Hematopoietic multipotent progenitor cell treated with erythropoietin and hydrocortisone succinate and interleukin-3 and kit ligand, for 4 days (in vitro differentiated cells): ENCODE measurements around the gene LRIT3.

Experiments used
- DNase-seq: peaks from one replicate; pipeline ENCODE4 v3.0.0-alpha.2; 2015

LRIT3 gene

GRCh38 chr4:109847896-109848442 lies at the start of gene LRIT3:
LRIT3 (plus strand) TSS chr4:109848107; CDS start chr4:109848202, 95 bp downstream.
- DNase-seq, result no peak

- DNase-seq, result no peak
These were observed 49.0 kb upstream of the LRIT3 start for GRCh38 chr4:109798866-109799265.

- DNase-seq, result no peak
These were observed 46.7 kb upstream of the LRIT3 start for GRCh38 chr4:109801099-109801789.

- DNase-seq, result peak; percentile 24
These were observed 46.0 kb upstream of the LRIT3 start, which contains the start of gene CFI for GRCh38 chr4:109801895-109802319. CFI (minus strand) TSS chr4:109801999; CDS start chr4:109801971, 28 bp downstream.

- peak; percentile 80 for DNase-seq
These were observed 43.9 kb upstream of the LRIT3 start for GRCh38 chr4:109803924-109804571.

- no peak for DNase-seq
These were observed 38.3 kb upstream of the LRIT3 start for GRCh38 chr4:109809655-109810054.

GRCh38 chr4:109810552-109811387 lies 37.1 kb upstream of the LRIT3 start:
- DNase-seq, result no peak

- no peak for DNase-seq
These were observed 36.2 kb upstream of the LRIT3 start for GRCh38 chr4:109811707-109812106.

- DNase-seq, result peak; percentile 99
These were observed 32.5 kb upstream of the LRIT3 start, which contains the start of gene GAR1 for GRCh38 chr4:109815151-109816081. GAR1 (plus strand) TSS chr4:109815762; CDS start chr4:109816165, 403 bp downstream.

GRCh38 chr4:109816082-109816442 lies 31.8 kb upstream of the LRIT3 start:
- peak; percentile 51 for DNase-seq

GRCh38 chr4:109816894-109817293 lies 31.0 kb upstream of the LRIT3 start:
- DNase-seq, result no peak

GRCh38 chr4:109818268-109818667 lies 29.6 kb upstream of the LRIT3 start:
- no peak for DNase-seq

- no peak for DNase-seq
These were observed 27.3 kb upstream of the LRIT3 start for GRCh38 chr4:109820563-109820962.

GRCh38 chr4:109821185-109821584 lies 26.7 kb upstream of the LRIT3 start:
- no peak for DNase-seq

- DNase-seq, result peak; percentile 69
These were observed 21.2 kb upstream of the LRIT3 start for GRCh38 chr4:109826719-109827118.

GRCh38 chr4:109827672-109828071 lies 20.2 kb upstream of the LRIT3 start, which contains the start of gene RRH:
RRH (plus strand) TSS chr4:109827972; CDS start chr4:109828028, 56 bp downstream.
- DNase-seq, result no peak

- no peak for DNase-seq
These were observed 14.2 kb upstream of the LRIT3 start for GRCh38 chr4:109833756-109834155.

- no peak for DNase-seq
These were observed 10.9 kb upstream of the LRIT3 start for GRCh38 chr4:109836985-109837384.

- DNase-seq, result no peak
These were observed 1.4 kb upstream of the LRIT3 start for GRCh38 chr4:109846395-109847098.

- no peak for DNase-seq
These were observed 594 bp downstream of the LRIT3 start for GRCh38 chr4:109848501-109848900.

GRCh38 chr4:109850601-109851000 lies 2.7 kb downstream of the LRIT3 start:
- DNase-seq, result no peak
